Endothelial cell of umbilical vein (primary cell): ENCODE results near the gene RASL12. TPM values are rescaled to one million over a fixed set of nuclear protein-coding genes. Genes with fewer than 3 reads are reported as not detected.

Experiments used
- BruUV-seq: library from RNA; stranded (reverse); fragments of 400-500 nt; replicated peaks from 2 replicates; lab custom pipeline; 2021; lab: Mats Ljungman, UMichigan
- CTCF ChIA-PET: fragments of 300-600, 350-600 bp; sonication (Branson Sonifier 250); formaldehyde crosslinking; loops from one replicate; lab custom pipeline; 2021; ENCODE audit warnings: antibody characterized with exemption, inconsistent platforms; lab: Charles Lee
- POLR2A ChIA-PET: fragments of 300-600, 350-600 bp; sonication (Branson Sonifier 250); formaldehyde crosslinking; loops from one replicate; lab custom pipeline; 2021; ENCODE audit warnings: antibody characterized with exemption, inconsistent platforms; lab: Charles Lee
- DNase-seq: peaks from one replicate; pipeline ENCODE4 v3.0.0-alpha.2; 2011; ENCODE audit warnings: low read depth, low spot score
- FAIRE-seq: peaks from 2 replicates; lab custom pipeline; 2011; peaks lifted over from hg19 to GRCh38; lab: Jason Lieb, UNC
- H2AFZ ChIP-seq: 2 replicates; pipeline ENCODE4 v1.6.0; 2012; ENCODE audit warnings: low read depth, low read length, control low read depth, inconsistent platforms
- H3K27ac ChIP-seq: 2 replicates; pipeline ENCODE4 v1.5.1; 2011; ENCODE audit warnings: low read depth, mild to moderate bottlenecking, control low read depth, low read length, moderate library complexity; ENCODE audit not compliant: insufficient read depth
- H3K27me3 ChIP-seq, 2 experiments: 2 replicates each; pipeline versions ENCODE4 v1.6.0 to v1.6.1; 2011; ENCODE audit warnings: low read length in 2 of 2, mixed read lengths in 1 of 2; ENCODE audit not compliant: control insufficient read depth in 2 of 2, insufficient read depth in 2 of 2
- H3K36me3 ChIP-seq, 2 experiments: 2 replicates in 1 of 2; 3 replicates in 1 of 2; pipeline ENCODE4 v1.5.1; 2011; ENCODE audit warnings: low read length in 2 of 2, mild to moderate bottlenecking in 1 of 2, moderate library complexity in 1 of 2; ENCODE audit not compliant: control insufficient read depth in 2 of 2, insufficient read depth in 2 of 2; ENCODE audit errors: extremely low read depth in 1 of 2
- H3K4me1 ChIP-seq: 3 replicates; pipeline ENCODE4 v1.5.1; 2011; ENCODE audit warnings: mild to moderate bottlenecking, low read length; ENCODE audit not compliant: control insufficient read depth, insufficient read depth; ENCODE audit errors: extremely low read depth
- H3K4me2 ChIP-seq: 2 replicates; pipeline ENCODE4 v1.6.1; 2011; ENCODE audit warnings: low read length, control low read depth, mixed read lengths; ENCODE audit not compliant: insufficient read depth
- H3K4me3 ChIP-seq, 3 experiments: fragments of 200-600 bp in 1 of 3; sonication (generic), shearing (Covaris generic) in 1 of 3; replicated peaks in 1 of 3; 2 replicates each; pipeline ENCODE4 v1.5.1; 2011 to 2016; ENCODE audit warnings: control low read depth in 3 of 3, low read length in 3 of 3, mild to moderate bottlenecking in 2 of 3, inconsistent platforms in 1 of 3, low read depth in 1 of 3, moderate library complexity in 1 of 3; ENCODE audit not compliant: insufficient read depth in 1 of 3
- H3K79me2 ChIP-seq: 2 replicates; pipeline ENCODE4 v1.6.0; 2012; ENCODE audit warnings: low read length, inconsistent platforms; ENCODE audit not compliant: control insufficient read depth, insufficient read depth
- H3K9ac ChIP-seq: replicated peaks from 2 replicates; pipeline ENCODE3; 2011; ENCODE audit warnings: low read length, control low read depth; ENCODE audit not compliant: insufficient read depth; ENCODE audit errors: extremely low read depth
- H3K9me1 ChIP-seq: replicated peaks from 3 replicates; pipeline ENCODE4 v1.6.0; 2011; ENCODE audit warnings: mild to moderate bottlenecking, low read length; ENCODE audit not compliant: control insufficient read depth, insufficient read depth; ENCODE audit errors: extremely low read depth
- H3K9me3 ChIP-seq: replicated peaks from 2 replicates; pipeline ENCODE4 v1.5.1; 2012; ENCODE audit warnings: low read length, inconsistent platforms; ENCODE audit not compliant: control insufficient read depth, insufficient read depth
- H4K20me1 ChIP-seq: replicated peaks from 2 replicates; pipeline ENCODE3; 2011; ENCODE audit warnings: mild to moderate bottlenecking, low read length; ENCODE audit not compliant: control insufficient read depth, insufficient read depth; ENCODE audit errors: extremely low read depth
- FOS ChIP-seq: IDR thresholded peaks from 2 replicates; pipeline ENCODE4 v1.6.1; 2011; ENCODE audit warnings: mild to moderate bottlenecking, low read length, moderate library complexity, borderline replicate concordance; ENCODE audit not compliant: insufficient read depth
- dilution Hi-C: fragments of 300-500 bp; cut with MboI; formaldehyde crosslinking; loops from one replicate; pipeline ENCODE4 v1.15.0; 2019; ENCODE audit warnings: low sequenced_read_pairs; ENCODE audit not compliant: extremely low pct_ligation_motif_present
- intact Hi-C: fragments of 100-400 bp; cut with micrococcal nuclease; formaldehyde crosslinking; loops from one replicate; pipeline ENCODE4 v1.10.0; 2022
- polyA plus RNA-seq, 4 experiments: library from polyadenylated mRNA; depleted of rRNA in 3 of 4; stranded (reverse) in 3 of 4; unstranded in 1 of 4; fragments of >200 nt; gene quantifications; 2 replicates each; pipeline versions ENCODE4 v1.2.1 to v1.2.3, GENCODE V29; 2011 to 2012; ENCODE audit warnings: missing spikeins in 1 of 4
- total RNA-seq: library from RNA; stranded (reverse); gene quantifications from 2 replicates; pipeline ENCODE4 v1.2.3, GENCODE V29; 2021
- TF ChIP-seq, protein P1 (sequence below): IDR thresholded peaks from 2 replicates; pipeline ENCODE4 v1.6.1; 2011; ENCODE audit not compliant: insufficient read depth, insufficient read length
- TF ChIP-seq, protein P2 (sequence below), 2 donors: IDR thresholded peaks; 1 replicate in 1 of 2; 2 replicates in 1 of 2; pipeline ENCODE4 v1.5.1; 2011; ENCODE audit warnings: low read length in 2 of 2, mild to moderate bottlenecking in 2 of 2, moderate library complexity in 2 of 2, control low read depth in 1 of 2, inconsistent platforms in 1 of 2, low read depth in 1 of 2; ENCODE audit not compliant: insufficient read depth in 1 of 2; ENCODE audit errors: extremely low read depth in 1 of 2

The RASL12 gene
- total and polyA plus RNA-seq, 2 donors (not counting 3 experiments of a cell fraction or from before 2014, with no cell fraction given): not detected

DNA sequence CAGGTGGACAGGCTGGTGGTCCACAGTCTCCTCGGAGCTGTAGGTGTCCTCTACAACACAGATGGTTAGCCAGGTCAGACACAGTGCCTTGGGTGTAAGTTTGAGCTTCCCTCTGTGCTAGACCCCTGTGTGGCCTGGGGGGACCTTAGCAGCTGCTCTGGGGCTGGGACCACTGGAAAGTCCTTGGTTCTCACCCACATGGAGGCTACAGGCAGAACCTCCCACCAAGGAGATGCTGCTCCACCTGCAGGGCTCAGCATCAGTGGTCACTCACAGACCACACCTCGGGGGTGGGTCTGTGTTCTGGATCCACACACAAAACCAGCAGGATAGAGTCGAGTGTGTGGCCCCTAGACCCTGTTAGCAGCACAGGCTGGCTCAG, 8.4 kb downstream of the RASL12 start:
- no peak overlapping the region for H3K27ac ChIP-seq
- H4K20me1 ChIP-seq: no peaks in the 10 kb centered on the region
- H3K9me3 ChIP-seq: no peaks in the 10 kb centered on the region
- no peaks in the 10 kb centered on the region for H3K9me1 ChIP-seq
- intact Hi-C loops: no loop called here
- FAIRE-seq: no peak
- H3K36me3 ChIP-seq: no peaks in the 10 kb centered on the region
- H3K4me3 ChIP-seq: no peak overlapping the region
- H3K4me2 ChIP-seq: no peak overlapping the region
- no TSS peak for BruUV-seq
- no peak for DNase-seq
- peaks cover 0 to 3% of the 10 kb centered on the region in 2 experiments for H3K27me3 ChIP-seq
- no peaks in the 10 kb centered on the region for H3K79me2 ChIP-seq
- CTCF ChIA-PET: interaction anchor here (0.8 to 1.4 kb wide), 4 partner anchors 24 to 211 kb away, joined by 3 to 6 read pairs (median 4); no protein-coding TSS in a partner anchor
- TF ChIP-seq FOS: no peak
- TF ChIP-seq, protein P1, sequence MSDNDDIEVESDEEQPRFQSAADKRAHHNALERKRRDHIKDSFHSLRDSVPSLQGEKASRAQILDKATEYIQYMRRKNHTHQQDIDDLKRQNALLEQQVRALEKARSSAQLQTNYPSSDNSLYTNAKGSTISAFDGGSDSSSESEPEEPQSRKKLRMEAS: no peak
- TF ChIP-seq, protein P2, sequence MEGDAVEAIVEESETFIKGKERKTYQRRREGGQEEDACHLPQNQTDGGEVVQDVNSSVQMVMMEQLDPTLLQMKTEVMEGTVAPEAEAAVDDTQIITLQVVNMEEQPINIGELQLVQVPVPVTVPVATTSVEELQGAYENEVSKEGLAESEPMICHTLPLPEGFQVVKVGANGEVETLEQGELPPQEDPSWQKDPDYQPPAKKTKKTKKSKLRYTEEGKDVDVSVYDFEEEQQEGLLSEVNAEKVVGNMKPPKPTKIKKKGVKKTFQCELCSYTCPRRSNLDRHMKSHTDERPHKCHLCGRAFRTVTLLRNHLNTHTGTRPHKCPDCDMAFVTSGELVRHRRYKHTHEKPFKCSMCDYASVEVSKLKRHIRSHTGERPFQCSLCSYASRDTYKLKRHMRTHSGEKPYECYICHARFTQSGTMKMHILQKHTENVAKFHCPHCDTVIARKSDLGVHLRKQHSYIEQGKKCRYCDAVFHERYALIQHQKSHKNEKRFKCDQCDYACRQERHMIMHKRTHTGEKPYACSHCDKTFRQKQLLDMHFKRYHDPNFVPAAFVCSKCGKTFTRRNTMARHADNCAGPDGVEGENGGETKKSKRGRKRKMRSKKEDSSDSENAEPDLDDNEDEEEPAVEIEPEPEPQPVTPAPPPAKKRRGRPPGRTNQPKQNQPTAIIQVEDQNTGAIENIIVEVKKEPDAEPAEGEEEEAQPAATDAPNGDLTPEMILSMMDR (IDR thresholded peaks at IDR 0.05; ENCODE audit: extremely low read depth in 1 of 2, insufficient read depth in 1 of 2, low read depth in 1 of 2, low read length in 2 of 2): no peak
- dilution Hi-C loops: no loop called here
- POLR2A ChIA-PET: no interaction called here
- H3K9ac ChIP-seq: no peak overlapping the region
- H3K4me1 ChIP-seq: no peaks in the 10 kb centered on the region
- H2AFZ ChIP-seq: no peak overlapping the region
